Left hindlimb (tissue), 1 donor: ENCODE data around the gene CD3E.
"Not testable (repeated sequence)": the region's sequence is repeated elsewhere in the genome, so short reads cannot be mapped to it uniquely, and the experiment has no call there.

ENCODE experiments used
- DNase-seq: peaks from one replicate; pipeline ENCODE4 v3.0.0-alpha.2; 2018

CD3E gene

DNA sequence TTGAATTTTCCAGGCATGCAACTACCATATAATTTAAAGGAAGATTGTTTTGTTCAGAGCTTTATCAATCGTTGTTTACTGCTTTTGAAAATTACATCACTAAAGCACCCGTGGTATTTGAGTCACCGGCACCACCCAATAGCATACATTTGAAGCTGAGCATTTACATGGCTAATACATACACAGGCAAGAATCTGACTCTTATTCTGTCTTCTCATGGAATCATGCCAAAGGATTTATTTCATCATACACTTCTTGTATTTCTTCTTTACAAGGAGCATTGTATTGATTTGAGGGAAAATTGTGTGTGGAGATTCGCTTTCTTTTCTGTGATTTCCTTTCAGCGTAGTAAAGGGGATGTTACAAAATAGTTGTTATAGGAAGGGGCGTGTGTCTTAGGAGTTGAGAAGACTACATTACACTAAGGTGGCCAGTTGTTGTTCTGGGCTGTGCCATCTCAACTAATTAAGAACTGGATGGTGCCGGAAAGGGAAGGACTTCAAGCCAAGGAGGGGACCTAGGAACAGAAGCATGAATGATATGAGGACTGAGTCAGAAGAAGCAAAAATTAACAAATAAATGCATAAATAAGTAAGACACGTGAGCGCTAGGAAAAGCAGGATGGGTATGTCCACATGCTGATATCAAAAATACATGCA is 12.9 kb upstream of the CD3E start:
- no peak for DNase-seq

DNA sequence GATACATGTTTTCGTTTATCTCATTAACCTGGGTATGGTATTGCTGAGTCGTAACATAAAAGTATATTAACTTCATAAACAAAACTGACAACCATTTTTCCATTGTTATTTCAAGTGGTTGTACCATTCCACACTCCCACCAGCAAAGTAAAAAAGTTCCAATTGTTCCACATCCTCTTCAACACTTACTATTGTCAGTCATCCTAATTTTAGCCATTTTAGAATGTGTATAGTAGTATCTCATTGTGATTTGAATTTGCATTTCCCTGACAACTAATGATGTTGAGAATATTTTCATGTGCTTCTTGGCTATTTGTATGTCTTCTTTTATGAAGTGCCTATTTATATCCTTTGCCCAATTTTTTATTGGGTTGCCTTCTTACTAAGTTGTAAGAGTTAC is 10.5 kb upstream of the CD3E start:
- DNase-seq = no peak

DNA sequence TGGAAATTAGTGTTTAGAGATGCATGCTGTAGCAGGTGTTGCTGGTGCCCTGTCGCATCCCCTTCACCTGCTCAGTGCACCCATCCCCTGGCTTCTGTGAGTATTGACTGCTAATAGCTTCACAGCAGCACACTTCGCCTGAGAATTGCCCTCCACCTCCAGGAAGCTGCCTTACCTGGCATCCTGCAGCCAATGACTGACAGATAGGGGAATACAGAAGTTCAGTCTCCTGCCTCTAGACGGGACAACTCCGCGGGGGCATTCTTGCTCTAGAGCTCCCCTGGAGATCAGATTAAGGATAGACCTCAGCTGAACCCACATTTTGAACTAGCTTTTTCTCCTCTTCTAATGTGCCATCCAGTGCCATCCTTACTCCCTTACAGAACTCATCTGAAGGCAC is 9.3 kb upstream of the CD3E start:
- DNase-seq = no peak

DNA sequence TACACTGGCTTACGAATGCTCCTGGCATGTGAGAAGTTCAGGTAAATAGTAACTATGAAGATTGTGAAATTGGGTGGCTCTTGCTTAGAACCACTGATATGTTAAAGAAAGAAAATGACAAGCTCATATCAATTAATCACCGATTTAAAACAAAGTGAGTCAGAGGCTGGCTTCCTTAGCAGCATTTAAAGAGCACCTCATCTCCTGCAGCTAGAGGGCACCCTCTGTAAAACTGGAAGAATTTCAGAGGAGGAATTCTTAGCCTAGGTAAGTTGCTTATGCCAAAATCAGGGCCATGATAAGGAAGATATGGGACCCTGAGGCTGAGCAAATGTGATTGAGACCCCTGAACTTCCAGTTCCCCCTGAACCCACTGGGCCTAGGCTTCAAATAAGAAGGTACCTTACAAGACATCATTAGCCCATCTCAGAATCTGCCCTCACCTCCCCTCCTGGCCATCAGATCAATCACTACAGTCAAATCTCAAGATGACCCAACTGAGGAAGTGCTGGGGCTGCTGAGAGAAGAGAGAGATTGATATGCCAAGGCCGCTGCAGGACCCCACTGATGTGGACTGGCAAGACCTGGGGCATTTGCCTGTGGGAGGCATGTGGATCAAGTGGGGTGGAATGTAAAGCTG is 8.6 kb upstream of the CD3E start:
- no peak for DNase-seq

DNA sequence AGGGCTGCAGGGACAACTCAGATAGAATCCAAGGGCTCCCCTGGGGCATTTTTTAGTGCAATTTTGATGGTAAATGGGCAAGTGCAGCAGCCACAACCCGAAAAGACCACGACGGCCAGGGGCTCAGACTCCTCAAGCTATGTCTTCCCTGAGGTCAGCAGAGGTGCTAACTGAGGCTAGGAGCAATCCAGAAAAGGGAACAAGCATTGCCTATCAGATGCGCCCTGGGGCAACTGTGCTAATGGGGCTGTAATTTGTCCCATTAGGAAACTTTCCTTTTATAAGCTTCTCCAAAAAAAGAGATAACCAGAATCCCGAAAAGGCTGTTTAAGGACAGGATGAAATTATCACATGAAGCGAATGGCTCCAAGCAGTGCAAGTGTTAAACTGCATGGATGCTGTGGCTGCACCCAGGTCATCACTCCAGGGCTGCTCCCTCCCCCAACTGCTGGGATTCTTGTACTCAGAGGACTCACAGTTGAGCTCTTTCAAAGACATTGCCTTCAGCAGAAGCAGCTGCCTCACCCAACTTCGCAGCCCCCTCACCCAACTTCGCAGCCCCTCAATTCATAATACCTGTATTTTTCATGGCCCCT is 2.8 kb upstream of the CD3E start:
- no peak for DNase-seq

DNA sequence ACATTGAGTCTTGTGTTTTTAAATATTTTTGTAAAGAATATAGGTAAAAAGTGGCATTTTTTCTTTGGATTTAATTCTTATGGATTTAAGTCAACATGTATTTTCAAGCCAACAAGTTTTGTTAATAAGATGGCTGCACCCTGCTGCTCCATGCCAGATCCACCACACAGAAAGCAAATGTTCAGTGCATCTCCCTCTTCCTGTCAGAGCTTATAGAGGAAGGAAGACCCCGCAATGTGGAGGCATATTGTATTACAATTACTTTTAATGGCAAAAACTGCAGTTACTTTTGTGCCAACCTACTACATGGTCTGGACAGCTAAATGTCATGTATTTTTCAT is 333 bp upstream of the CD3E start:
- no peak for DNase-seq

DNA sequence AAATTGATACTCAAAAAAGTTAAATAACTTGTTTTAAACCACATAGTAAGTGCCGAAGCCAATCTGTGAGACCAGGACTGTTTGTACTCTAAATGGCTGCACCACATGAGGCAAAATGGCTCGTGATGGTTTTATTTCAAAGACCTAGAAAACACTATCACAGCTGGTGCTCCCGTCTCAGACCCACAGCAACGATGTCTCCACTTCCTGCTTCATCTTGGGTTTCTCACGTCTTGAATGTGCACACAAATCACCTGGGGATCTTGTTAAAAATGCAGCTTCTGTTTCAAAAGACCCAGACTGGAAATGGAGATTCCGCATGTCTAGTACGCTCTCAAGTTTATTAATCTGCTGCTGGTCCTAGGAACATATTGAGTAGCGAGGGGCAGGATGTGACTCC is 1.2 kb downstream of the CD3E start:
- DNase-seq = no peak

DNA sequence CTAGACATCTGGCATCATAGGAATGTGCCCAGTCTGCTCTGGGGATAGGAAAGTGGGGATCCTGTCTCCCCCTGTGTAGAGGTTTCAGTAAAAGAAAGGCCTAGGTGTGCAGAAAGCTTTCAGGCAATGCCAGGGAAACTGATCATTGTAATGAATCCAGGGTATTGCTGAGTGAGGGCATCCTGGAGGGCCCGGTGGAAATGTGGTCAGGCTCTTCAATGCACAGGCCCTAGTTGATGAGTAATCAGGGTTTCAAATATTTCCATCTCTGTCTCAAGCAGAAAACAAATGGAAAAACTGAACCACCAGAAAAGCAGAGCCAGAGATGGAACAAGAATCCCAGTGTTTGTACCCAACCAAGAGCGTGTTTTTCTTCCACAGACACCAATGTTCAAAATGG is 2.0 kb downstream of the CD3E start:
- DNase-seq = no peak

DNA sequence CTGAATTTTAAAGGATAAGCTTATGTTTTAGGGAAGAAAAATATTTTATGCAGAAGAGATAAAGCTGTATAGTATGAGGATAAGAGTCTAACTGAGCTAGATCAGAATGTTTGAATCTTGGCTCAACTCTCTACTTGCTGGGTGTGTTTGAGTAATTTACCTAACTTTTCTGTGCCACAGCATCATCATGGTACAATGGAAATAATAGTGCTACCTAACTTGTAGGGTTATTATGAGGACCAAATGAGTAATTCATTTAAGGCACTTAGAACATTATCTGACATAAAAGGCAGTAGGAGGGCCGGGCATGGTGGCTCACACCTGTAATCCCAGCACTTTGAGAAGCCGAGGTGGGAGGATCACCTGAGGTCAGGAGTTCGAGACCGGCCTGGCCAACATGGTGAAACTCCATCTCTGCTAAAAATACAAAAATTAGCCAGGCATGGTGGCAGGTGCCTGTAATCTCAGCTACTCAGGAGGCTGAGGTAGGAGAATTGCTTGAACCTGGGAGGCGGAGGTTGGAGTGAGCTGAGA is 4.5 kb downstream of the CD3E start:
- not testable (repeated sequence) for DNase-seq

DNA sequence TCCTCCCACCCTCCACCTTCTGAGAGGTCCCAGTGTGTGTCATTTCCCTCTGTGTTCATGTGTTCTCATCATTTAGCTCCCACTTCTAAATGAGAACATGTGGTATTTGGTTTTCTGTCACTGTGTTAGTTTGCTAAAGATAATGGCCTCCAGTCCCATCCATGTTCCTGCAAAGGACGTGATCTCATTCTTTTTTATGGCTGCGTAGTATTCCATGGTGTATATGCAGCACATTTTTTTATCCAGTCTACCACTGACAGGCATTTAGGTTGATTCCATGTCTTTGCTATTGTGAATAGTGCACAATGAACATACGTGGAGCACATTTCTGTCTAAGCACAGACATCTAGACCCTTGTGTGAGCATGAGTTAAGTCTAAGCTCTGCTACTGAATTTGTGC is 5.7 kb downstream of the CD3E start:
- no peak for DNase-seq

DNA sequence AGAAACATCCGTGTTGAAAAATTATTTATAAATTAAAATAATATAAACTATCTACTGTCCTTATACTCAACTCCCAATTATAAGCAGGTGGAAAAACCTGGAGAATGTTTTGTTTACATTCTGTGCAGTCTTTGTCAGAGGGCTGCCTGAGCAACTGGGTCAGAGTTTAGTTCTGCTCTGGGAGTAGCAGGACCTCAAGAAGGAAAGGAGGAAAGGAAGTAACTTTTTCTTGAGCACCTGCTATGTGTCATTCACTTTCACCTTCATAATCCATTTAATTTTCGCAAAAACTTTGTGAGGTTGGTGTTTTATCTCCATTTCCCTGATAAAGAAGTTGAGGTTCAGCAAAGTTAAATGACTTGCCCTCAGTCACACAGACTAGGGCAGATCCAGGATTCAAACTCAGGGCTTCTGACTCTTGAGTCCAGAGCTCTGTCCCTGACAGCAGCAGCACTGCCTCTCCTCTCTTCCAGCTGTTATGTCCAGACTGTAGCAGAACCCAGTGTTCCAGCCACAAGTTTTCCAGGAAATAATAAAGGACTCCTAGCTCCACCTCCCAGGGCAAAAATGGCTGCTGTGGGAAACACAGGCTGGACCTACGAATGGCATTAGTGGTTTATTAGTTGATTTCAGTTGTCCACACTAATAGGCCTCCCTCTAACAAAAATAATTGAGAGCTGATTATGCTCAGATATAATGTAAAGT is 6.4 kb downstream of the CD3E start:
- DNase-seq = no peak

DNA sequence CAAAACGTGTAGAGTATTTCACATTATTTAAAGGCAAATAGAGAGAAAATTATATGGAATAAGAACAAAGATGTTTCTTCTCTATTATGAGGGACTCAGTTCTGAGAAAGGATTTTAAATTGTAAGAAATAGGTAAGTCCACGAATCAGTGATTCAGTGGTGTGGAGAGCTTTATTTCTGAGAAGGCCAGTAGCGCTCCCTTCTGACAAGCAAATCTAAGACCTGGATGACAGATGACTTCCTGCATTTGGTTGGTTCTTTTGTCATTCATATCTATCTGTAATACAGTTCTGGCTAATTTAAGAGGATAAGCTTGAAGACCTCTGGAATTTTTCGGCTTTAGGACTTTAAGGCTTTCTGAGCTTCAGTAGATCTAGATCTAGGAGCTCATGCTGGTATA is 7.0 kb downstream of the CD3E start:
- no peak for DNase-seq

DNA sequence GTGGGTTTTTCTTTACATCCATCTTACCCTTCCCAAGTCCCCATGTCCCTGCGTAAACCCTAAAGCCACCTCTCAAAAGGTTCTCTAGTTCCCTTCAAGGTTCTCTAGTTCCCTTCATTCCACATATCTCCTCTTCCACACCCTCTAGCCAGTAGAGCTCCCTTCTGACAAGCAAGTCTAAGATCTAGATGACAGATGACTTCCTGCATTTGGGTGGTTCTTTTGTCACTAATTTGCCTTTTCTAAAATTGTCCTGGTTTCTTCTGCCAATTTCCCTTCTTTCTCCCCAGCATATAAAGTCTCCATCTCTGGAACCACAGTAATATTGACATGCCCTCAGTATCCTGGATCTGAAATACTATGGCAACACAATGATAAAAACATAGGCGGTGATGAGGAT is 7.8 kb downstream of the CD3E start:
- DNase-seq = no peak

DNA sequence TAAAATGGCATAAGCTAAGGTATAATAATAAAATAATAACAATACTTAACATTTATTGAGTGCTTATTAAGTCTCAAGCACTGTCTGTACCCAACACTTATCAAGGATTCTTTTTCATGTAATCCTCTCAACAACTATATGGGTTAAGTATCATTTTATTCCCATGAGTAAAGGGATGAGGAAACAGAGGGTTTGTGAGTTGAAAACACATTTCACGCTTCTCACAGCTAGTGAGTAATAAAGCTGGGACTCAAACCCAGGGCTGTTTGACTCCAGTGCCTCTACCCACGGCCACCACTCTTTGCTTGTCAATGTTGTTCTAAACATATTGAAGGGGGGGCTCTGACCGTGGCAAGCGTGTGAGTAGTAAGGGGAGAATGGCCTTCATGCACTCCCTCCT is 8.7 kb downstream of the CD3E start:
- no peak for DNase-seq

DNA sequence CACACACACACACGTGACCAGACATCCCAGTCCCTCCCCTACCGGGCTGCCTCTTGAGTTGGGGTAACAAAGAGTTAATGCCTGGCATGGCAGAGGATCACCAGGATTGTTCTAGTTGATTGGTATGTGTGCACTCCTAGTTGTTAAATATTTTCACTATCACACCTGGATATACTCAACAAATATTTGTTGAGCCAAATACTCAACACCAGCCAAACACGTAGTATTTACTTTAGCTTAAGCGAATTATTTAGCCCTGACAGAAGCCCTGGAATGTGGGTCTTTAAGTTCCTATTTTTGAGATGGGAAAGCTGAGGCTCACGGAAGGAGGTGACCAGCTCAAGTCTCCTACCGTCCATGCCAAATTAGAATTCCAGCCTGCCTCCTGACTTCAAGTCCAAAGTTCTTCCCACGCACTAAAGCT is 10.5 kb downstream of the CD3E start:
- no peak for DNase-seq

DNA sequence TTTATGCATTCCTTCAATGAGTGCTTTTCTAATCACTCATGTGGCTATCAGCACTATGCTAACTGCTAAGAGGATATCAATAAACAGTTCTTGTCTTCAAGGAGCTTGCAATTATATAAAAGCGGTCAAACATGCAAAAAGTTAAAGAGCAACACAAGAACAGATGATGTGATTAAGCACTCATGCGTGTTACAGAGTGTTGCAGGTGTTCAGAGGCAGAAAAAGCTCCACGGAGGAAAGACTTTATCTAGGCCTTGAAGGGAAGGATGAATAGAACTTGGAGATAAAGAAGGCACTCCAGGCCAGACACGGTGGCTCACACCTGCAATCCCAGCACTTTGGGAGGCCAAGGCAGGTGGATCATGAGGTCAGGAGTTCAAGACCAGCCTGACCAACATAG is 13.6 kb downstream of the CD3E start:
- DNase-seq = no peak

DNA sequence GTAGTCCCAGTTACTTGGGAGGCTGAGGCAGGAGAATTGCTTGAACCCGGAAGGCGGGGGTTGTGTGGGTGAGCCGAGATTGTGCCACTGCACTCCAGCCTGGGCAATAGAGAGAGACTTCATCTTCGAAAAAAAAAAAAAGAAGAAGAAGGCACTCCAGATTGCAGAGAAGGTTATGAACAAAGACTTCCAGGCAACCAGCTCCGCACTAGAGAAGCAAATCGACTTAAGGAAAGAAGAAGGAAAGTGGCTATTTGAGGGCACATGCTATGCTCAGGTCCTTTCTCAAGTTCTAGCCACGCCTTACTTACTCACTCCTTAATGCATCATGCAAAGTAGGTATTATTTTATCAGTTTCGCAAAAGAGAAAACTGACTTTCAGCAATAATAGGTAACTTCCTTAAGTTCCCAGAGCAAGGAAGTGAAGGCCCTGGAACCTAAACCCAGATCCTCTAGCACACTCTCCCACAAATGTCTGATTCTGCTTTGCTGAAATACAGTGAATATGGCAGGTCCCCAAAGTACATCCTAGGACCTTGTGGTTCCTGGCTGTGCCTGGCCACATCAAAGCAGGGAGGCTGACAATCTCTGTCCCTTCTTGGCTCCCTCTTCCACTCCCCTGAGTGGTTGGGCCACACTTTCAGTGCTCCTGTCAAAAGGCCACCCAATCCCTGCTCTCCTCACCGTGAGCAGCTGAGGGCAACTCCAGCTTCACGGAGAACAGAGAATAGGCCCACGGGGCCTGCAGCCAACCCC is 14.2 kb downstream of the CD3E start:
- DNase-seq = no peak

DNA sequence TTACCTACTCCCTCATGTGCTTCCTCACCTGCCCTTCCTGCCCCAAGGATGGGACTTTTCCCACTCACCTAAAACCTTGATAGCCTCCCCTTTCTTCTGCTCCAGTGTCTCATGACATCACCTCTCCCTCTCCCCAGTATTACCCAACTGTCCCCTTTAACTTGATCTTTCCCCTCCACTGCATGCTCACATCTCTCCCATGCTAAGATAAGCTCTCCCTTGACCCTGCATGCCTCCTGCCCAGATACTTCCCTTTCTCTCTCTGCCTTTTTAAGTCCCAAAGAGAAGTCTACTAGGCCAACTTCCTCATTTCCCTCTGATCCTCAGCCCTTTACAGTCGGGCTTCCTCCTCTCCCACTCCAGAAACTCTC is 14.8 kb downstream of the CD3E start:
- DNase-seq = no peak

DNA sequence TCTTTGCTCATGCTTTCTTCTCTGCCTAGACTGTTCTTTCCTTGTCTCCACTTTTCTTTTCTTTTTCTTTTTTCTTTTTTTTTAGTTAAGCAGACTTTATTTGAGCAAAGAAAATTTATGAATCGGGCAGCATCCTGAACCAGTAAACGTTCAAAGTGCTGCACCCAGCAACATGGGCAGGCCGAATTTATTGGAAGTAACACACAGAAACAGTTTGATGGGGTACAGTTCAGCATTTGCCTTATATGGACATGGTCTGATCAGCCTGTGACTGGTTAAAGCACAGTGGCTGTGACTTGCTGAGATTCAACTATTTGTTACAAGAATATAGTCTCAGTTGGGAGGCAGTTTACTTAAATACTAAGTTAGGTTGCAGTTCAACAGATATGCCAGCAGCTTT is 16.0 kb downstream of the CD3E start:
- DNase-seq = no peak

DNA sequence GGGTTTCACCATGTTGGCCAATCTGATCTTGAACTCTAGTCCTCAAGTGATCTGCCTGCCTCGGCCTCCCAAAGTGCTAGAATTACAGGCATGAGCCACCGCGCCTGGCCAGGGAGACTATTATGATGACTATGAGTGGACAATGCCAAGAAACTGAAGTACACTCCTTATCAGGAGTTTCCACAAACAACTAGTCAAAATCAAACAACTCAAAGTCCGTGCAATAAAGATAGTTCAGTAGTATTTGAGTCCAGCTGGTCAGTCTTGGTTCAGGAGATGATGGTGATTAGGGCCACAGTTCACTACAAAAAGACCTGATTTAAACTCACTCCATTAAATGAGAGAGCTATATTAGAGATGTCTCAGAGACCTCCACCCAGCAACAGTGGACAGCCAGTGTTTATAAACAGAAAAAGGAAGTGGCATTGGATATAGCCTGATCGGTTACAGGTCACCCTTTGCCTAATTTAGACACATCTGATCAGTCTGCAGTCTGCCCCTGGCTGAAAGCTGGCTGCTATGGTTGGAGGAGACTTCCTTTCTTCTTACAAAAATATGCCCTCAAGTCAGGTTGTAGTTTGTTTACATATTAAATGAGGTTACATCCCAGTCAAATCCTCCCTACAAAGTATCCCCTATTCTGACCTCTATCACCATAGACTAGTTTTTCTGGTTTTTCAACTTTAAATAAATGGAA is 17.0 kb downstream of the CD3E start:
- no peak for DNase-seq

DNA sequence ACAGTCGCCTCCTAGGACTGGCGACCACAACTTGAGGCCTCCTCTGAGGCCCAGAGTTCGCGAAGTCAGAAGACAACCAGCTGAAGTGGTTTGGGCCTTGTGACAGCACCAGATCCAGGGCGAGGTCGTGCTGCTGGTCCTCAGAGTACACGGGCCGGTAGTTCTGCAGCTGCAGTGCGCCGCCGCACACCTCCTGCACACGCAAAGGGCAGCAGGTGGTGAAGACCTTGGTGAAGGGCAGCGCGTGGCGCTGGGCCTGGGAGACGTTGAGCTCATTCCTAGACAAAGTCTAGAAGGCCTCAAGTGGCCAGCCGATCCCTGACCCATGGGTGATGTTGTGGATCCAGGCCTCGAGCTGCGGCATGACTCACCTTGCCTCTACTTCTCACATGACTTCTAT is 18.2 kb downstream of the CD3E start:
- DNase-seq = no peak

DNA sequence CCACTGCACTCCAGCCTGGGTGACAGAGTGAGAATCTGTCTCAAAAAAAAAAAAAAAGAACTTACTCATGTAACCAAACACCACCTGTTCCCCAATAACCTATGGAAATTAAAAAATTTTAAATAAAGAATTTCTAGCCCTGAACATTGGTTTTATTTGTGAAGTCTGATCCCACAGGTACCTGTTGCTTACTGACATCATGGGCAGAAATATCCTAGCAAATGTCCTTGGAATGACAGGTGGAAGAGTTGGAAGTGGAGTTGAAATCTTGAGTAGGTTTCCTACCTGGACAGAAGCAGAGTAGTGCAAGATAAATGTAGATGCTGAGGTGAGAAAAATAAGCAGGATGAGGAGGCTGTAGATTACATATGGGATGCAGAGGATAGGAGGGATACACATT is 20.8 kb downstream of the CD3E start:
- DNase-seq = no peak

DNA sequence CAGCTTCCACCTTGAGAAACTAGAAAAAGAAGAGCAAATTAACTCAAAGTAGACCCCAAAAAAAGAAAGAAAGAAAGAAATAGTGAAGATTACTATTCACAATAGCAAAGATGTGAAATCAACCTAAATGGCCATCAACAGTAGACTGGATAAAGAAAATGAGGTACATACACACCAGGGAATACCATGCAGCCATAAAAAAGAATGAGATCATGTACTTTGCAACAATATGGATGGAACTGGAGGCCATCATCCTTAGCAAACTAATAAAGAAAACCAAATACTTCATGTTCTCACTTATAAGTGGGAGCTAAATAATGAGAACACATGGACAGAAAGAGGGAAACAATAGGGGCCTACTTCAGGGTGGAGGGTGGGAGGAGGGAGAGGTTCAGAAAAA is 24.2 kb downstream of the CD3E start:
- DNase-seq = no peak
